ENCODE data around the gene COPB2.

- peak; percentile 88 for TF ChIP-seq CTCF (conservative IDR thresholded peaks at IDR 0.05; ENCODE audit: low read depth, low read length)
- TF ChIP-seq EZH2 (IDR thresholded peaks at IDR 0.05; ENCODE audit: borderline replicate concordance, low read depth, low read length, poor library complexity, severe bottlenecking): no peak
Measured at GRCh38 chr3:139427283-139428060, 38.0 kb upstream of the COPB2 start.

Data from A673 (cell line).